ENCODE data around the gene TNRC6A. TPM values are rescaled to one million over a fixed set of nuclear protein-coding genes. Genes with fewer than 3 reads are reported as not detected.
A peak's percentile ranks its signal among the peaks of the same experiment; 100 is the strongest.
"Not testable (repeated sequence)": the region's sequence is repeated elsewhere in the genome, so short reads cannot be mapped to it uniquely, and the experiment has no call there.

Gene TNRC6A
- total RNA-seq, 2 donors from 2014 or later = 37.4 to 39.7 TPM

DNA sequence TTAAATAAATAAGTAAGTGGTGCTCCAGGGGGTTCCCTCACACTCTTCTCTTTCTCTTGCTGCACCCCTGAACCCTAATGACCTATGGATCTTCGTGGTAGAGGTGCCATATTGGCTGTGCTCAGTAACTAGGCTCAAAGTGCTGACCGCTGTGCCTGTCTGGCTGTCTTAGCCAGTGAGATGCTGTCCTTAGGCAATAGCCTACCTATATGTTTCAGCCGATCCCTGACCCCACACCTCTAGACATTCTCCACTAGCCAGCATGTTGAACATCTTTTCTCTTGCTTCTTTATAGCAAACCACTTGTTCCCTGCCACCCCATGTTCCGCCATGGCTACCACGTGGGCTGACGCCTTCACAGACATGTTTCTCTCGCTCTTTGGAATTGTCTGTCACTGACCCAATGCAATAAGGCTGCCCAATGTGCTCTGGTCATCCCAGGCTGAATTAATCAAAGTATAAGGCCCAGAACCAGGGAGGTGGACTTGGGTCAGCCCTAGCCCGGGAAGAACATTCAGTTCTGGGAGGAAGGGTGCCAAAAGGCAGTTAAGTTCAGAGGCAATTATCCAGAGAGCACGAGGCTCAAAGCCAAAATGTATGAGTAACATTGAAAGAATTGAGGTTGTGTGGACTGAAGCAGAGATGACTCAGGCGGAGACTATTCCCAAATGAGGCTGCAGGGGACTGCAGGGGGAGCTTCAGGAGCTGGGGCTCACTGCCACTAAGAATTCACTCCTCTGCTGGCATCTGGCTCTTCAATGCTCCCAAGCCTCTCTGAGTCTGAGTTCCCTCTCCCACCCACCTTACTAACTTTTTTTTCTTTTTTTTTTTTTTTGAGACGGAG lies 28.7 kb upstream of the TNRC6A start:
- no peak overlapping the region for H3K27ac Mint-ChIP-seq
- DNase-seq (no peak), ATAC-seq (replicated peaks in 1 of 2) (peak; percentile 15 to 36)
- no peak overlapping the region for H3K4me3 Mint-ChIP-seq
- H3K9me3 Mint-ChIP-seq = peaks cover 0 to 2% of the 10 kb centered on the region in 2 donors
- peaks cover 19% of the 10 kb centered on the region for H3K27me3 Mint-ChIP-seq (ENCODE audit: low read depth)
- H3K36me3 Mint-ChIP-seq (ENCODE audit: insufficient read depth in 2 of 2) = peaks cover 0 to 2% of the 10 kb centered on the region in 2 donors
- peaks cover 12% of the 10 kb centered on the region for H3K4me1 Mint-ChIP-seq (ENCODE audit: low read depth)

- peaks cover 19% of the 10 kb centered on the region for H3K27me3 Mint-ChIP-seq (ENCODE audit: low read depth)
- H3K27ac Mint-ChIP-seq = no peak overlapping the region
- peaks cover 12% of the 10 kb centered on the region for H3K4me1 Mint-ChIP-seq (ENCODE audit: low read depth)
- DNase-seq (no peak), ATAC-seq (replicated peaks in 1 of 2) (no peak)
- H3K9me3 Mint-ChIP-seq = peaks cover 0 to 2% of the 10 kb centered on the region in 2 donors
- no peak overlapping the region for H3K4me3 Mint-ChIP-seq
- peaks cover 0 to 2% of the 10 kb centered on the region in 2 donors for H3K36me3 Mint-ChIP-seq (ENCODE audit: insufficient read depth in 2 of 2)
Measured at GRCh38 chr16:24701521-24701951, 27.9 kb upstream of the TNRC6A start.

GRCh38 chr16:24707760-24708159 lies 21.7 kb upstream of the TNRC6A start:
- H3K36me3 Mint-ChIP-seq (ENCODE audit: insufficient read depth in 2 of 2); H3K9me3 Mint-ChIP-seq; DNase-seq; H3K27ac Mint-ChIP-seq; H3K27me3 Mint-ChIP-seq (ENCODE audit: low read depth); H3K4me3 Mint-ChIP-seq; H3K4me1 Mint-ChIP-seq (ENCODE audit: low read depth); ATAC-seq (replicated peaks in 1 of 2): not testable (repeated sequence)

- DNase-seq = no peak
- no peak for ATAC-seq (replicated peaks in 1 of 2)
- no peak overlapping the region for H3K27ac Mint-ChIP-seq
- no peak overlapping the region for H3K4me3 Mint-ChIP-seq
- H3K9me3 Mint-ChIP-seq = peaks cover 5 to 6% of the 10 kb centered on the region in 2 donors
- peaks cover 3 to 5% of the 10 kb centered on the region in 2 donors for H3K36me3 Mint-ChIP-seq (ENCODE audit: insufficient read depth in 2 of 2)
- peaks cover 6% of the 10 kb centered on the region for H3K27me3 Mint-ChIP-seq (ENCODE audit: low read depth)
- H3K4me1 Mint-ChIP-seq (ENCODE audit: low read depth) = no peaks in the 10 kb centered on the region
Measured at GRCh38 chr16:24713379-24713778, 16.1 kb upstream of the TNRC6A start.

DNA sequence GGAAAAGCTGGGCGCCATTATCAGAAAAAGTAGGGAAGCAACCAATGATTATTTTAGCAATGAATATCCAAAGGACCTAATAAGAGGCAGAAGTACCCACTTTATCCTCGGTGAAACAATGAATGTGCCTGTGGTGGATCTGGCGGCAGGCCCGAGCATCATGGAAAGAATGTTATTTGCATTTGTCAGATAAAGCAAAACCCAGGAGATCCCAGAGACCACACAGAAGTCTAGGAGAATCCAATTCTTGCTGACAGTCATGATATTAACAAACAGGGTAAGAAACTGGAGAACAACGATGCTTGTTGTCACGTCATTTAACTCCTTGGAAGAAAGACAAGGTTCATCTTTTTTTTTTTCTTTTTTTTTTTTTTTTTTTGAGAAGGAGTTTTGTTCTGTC lies 12.0 kb upstream of the TNRC6A start:
- no peak overlapping the region for H3K4me3 Mint-ChIP-seq
- H3K9me3 Mint-ChIP-seq = peaks cover 5 to 6% of the 10 kb centered on the region in 2 donors
- H3K36me3 Mint-ChIP-seq (ENCODE audit: insufficient read depth in 2 of 2) = peaks cover 3 to 5% of the 10 kb centered on the region in 2 donors
- no peak overlapping the region for H3K27ac Mint-ChIP-seq
- peaks cover 6% of the 10 kb centered on the region for H3K27me3 Mint-ChIP-seq (ENCODE audit: low read depth)
- no peak for ATAC-seq (replicated peaks in 1 of 2)
- peaks cover 20% of the 10 kb centered on the region for H3K4me1 Mint-ChIP-seq (ENCODE audit: low read depth)
- DNase-seq = no peak

DNA sequence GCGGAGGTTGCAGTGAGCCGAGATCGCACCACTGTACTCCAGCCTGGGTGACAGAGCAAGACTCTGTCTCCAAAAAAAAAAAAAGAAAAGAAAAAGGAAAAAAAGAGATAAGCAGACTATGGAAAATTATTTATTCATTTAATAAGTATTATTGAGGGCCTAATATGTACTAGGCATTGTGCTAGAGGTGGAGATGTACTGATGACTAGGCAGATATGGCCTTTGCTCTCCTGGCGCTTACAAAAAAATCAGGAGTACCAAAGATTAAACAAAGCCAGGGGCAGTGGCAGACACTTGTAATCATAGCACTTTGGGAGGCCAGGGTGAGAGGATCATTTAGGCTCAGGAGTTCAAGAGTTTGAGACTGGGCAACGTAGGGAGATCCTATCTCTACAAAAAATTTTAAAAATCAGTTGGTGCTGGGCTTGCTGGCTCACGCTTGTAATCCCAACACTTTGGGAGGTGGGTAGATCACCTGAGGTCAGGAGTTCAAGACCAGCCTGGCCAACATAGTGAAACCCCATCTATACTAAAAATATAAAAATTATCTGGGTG lies 10.4 kb upstream of the TNRC6A start:
- Mint-ChIP-seq H3K27me3 (ENCODE audit: low read depth) (peaks cover 6% of the 10 kb centered on the region), H3K9me3 (peaks cover under 1% of the 10 kb centered on the region in 2 donors), H3K36me3 (ENCODE audit: insufficient read depth in 2 of 2) (peaks cover under 1% of the 10 kb centered on the region in 2 donors), H3K4me3 (no peak overlapping the region), H3K27ac (no peak overlapping the region), H3K4me1 (ENCODE audit: low read depth) (peaks cover 31% of the 10 kb centered on the region)
- DNase-seq = no peak
- ATAC-seq (replicated peaks in 1 of 2) = no peak

DNA sequence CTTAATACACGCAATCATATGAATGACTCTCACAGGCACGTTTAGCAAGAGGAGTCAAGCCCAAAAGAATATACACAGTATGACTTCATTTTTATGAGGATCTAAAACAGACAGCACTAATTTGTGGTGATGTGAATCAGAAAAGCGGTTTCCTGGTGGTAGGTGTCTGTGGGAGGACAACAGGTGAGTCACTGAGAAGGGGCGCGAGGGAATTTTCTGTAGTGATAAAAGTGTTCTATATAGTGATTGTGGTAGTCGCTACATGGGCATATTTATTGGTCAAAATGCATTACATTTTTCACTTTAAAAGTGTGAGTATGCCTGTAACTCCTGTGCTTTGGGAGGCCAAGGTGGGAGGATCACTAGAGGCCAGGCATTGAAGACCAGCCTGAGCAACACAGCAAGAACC lies 7.6 kb upstream of the TNRC6A start:
- Mint-ChIP-seq H3K27me3 (ENCODE audit: low read depth) (no peaks in the 10 kb centered on the region), H3K36me3 (ENCODE audit: insufficient read depth in 2 of 2) (no peaks in the 10 kb centered on the region), H3K27ac (peak overlapping the region; percentile 10), H3K4me1 (ENCODE audit: low read depth) (peaks cover 31% of the 10 kb centered on the region), H3K4me3 (peak overlapping the region; percentile 1 to 9), H3K9me3 (no peaks in the 10 kb centered on the region)
- ATAC-seq (replicated peaks in 1 of 2) = peak; percentile 94 to 95
- peak; percentile 73 to 81 for DNase-seq

DNA sequence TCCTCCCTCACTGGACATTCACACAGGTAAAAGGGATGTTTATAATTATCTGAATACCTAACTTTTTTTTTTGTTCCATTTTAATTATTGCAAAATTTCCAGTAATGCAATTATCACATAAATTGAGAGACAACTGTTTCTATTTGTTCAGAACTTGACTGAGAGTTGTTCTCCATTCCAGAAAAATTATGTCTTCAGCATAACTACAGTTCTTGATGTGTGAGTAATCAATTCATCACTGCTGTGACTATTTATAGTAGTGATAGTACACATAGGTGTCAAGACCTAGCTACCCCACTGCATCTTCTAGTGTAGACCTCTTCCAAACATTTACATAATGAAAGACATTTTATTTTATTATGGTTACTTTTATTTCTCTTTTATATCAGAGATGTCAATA lies 5.8 kb upstream of the TNRC6A start:
- ATAC-seq (replicated peaks in 1 of 2) (peak in 1 of 2 donors; percentile 35), DNase-seq (no peak)
- no peaks in the 10 kb centered on the region for H3K36me3 Mint-ChIP-seq (ENCODE audit: insufficient read depth in 2 of 2)
- H3K27me3 Mint-ChIP-seq (ENCODE audit: low read depth) = no peaks in the 10 kb centered on the region
- peaks cover 35% of the 10 kb centered on the region for H3K4me1 Mint-ChIP-seq (ENCODE audit: low read depth)
- H3K27ac Mint-ChIP-seq = no peak overlapping the region
- no peak overlapping the region for H3K4me3 Mint-ChIP-seq
- H3K9me3 Mint-ChIP-seq = no peaks in the 10 kb centered on the region

DNA sequence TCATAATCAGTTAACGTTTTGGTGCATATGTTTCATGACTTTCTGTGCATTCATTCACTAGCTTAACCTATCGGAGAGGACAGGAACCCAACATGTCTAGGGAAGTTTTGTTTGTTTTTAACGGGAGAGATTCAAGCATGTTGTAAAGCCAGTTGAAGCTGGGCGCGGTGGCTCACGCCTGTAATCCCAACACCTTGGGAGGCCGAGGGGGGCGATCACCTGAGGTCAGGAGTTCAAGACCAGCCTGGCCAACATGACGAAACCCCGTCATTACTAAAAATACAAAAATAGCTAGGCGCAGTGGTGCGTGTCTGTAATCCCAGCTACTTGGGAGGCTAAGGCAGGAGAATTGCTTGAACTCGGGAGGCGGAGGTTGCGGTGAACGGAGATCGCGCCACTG lies 1.4 kb upstream of the TNRC6A start:
- ATAC-seq (replicated peaks in 1 of 2) = no peak
- H3K27ac Mint-ChIP-seq = no peak overlapping the region
- peaks cover 5 to 13% of the 10 kb centered on the region in 2 donors for H3K36me3 Mint-ChIP-seq (ENCODE audit: insufficient read depth in 2 of 2)
- DNase-seq = no peak
- no peaks in the 10 kb centered on the region for H3K9me3 Mint-ChIP-seq
- no peaks in the 10 kb centered on the region for H3K27me3 Mint-ChIP-seq (ENCODE audit: low read depth)
- H3K4me3 Mint-ChIP-seq = peak overlapping the region; percentile 10 to 51
- H3K4me1 Mint-ChIP-seq (ENCODE audit: low read depth) = peaks cover 37% of the 10 kb centered on the region

- Mint-ChIP-seq H3K36me3 (ENCODE audit: insufficient read depth in 2 of 2) (peaks cover 10 to 20% of the 10 kb centered on the region in 2 donors), H3K9me3 (no peaks in the 10 kb centered on the region), H3K4me1 (ENCODE audit: low read depth) (peaks cover 41% of the 10 kb centered on the region), H3K27ac (peak overlapping the region; percentile 96), H3K4me3 (peak overlapping the region; percentile 88 to 91), H3K27me3 (ENCODE audit: low read depth) (no peaks in the 10 kb centered on the region)
- ATAC-seq (replicated peaks in 1 of 2) = no peak
- DNase-seq = no peak
Measured at GRCh38 chr16:24728891-24729242, 584 bp upstream of the TNRC6A start.

DNA sequence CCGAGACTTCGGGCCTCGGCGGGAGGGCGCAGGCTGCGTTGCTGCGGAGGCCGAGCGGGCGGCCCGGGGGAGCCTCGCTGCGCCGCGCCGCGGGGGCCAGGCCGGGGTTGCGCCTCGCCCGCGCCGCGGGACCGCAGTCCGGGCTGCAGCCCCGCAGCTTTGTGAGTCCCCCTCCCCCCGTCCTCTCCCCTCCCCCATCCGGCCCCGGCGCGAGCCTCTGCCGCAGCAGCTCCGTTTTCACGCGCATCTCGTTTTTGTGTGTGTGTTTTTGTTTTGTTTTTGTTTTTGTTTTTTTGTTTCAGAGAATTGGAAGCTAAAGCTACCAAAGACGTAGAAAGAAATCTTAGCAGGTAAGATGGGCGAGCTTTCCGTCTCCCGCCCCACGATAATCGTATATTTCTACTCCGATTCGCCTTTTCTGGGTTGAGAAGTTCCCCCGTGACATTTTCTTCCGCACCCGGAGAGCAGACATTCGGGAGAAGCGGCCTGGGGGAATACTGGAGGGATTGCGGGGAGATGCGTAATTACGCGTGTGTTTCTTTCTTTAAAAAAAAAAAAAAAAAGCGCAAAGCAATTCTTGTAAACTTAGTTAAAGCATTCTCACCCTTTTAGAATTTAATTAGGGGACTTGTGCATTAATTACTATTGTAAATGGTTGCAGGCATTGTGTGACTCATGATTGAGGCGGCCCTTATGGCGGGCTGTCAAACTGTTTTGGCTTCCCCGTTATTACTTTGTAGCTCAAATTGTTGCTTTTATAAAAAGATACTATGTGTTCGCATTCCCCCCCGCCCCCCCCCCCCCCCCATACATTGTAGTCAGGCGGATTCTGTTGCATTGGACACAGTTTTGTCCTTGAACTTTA lies 732 bp downstream of the TNRC6A start:
- Mint-ChIP-seq H3K9me3 (no peaks in the 10 kb centered on the region), H3K27ac (peak overlapping the region; percentile 100), H3K36me3 (ENCODE audit: insufficient read depth in 2 of 2) (peaks cover 12 to 24% of the 10 kb centered on the region in 2 donors), H3K4me3 (peak overlapping the region; percentile 98 to 99), H3K27me3 (ENCODE audit: low read depth) (no peaks in the 10 kb centered on the region), H3K4me1 (ENCODE audit: low read depth) (peaks cover 52% of the 10 kb centered on the region)
- ATAC-seq (replicated peaks in 1 of 2) (no peak), DNase-seq (peak; percentile 18 to 24)

GRCh38 chr16:24730914-24731313 lies 1.5 kb downstream of the TNRC6A start:
- Mint-ChIP-seq H3K27ac (peak overlapping the region; percentile 61), H3K4me3 (peak overlapping the region; percentile 98 to 99), H3K4me1 (ENCODE audit: low read depth) (peaks cover 57% of the 10 kb centered on the region), H3K9me3 (no peaks in the 10 kb centered on the region), H3K27me3 (ENCODE audit: low read depth) (no peaks in the 10 kb centered on the region), H3K36me3 (ENCODE audit: insufficient read depth in 2 of 2) (peaks cover 12 to 24% of the 10 kb centered on the region in 2 donors)
- DNase-seq = no peak
- no peak for ATAC-seq (replicated peaks in 1 of 2)

Data from activated T-cell treated with anti-CD3 and anti-CD28 coated beads, Interleukin-2, amount 50 U/mL, for 72 hours (primary cell).